ENCODE data around the gene GPS2.
"Not testable (repeated sequence)": the region's sequence is repeated elsewhere in the genome, so short reads cannot be mapped to it uniquely, and the experiment has no call there.

GPS2 gene

DNA sequence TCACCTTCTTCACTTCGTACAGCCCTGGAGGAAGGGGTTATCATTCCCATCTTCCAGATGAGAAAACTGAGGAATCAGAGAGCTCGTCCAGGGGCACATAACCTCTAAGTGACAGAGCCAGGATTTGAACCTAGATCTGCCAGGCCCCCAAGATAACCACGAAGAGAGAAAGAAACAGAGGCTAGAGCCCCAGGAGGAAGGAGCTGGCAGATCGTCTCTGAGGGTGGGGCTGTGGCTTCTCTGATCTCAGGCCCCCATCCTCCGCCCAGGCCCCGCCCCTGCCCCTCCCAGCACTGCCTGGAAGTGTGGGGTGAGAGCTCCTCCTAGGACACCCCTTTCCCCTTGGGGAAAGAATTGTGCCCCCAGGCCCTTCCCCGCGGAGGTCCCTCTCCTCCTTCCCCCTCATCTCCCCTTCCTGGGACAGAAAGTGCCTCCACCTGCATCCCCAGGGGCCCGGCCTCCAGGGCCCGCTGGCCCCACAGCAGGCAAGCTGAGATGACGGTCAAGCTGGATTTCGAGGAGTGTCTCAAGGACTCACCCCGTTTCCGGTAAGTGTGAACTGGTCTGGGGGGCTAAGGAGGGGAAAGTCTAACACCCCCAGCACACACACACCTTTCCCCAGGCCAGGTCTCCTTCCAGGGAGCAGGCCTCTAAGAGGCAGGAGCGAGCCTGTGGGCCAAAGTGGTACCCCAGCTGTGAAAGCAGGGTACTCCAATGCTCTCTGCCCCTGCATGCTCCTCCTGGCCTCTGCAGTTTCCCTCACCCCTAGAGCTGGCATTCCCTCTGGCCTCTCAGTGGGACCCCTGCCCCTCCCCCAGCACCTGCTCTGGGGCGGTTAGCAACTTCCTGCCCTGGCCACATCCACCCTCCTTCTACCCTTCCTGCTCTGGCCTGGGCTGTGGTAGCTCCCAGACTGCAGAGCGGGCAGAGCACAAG is 21.3 kb upstream of the GPS2 start, which contains the start of gene ACAP1:
Gene ACAP1, plus strand, starts transcription at position 290 of the 936 bp plus-strand sequence. Its CDS starts 206 bp downstream, at position 496.
- DNase-seq: no peak

DNA sequence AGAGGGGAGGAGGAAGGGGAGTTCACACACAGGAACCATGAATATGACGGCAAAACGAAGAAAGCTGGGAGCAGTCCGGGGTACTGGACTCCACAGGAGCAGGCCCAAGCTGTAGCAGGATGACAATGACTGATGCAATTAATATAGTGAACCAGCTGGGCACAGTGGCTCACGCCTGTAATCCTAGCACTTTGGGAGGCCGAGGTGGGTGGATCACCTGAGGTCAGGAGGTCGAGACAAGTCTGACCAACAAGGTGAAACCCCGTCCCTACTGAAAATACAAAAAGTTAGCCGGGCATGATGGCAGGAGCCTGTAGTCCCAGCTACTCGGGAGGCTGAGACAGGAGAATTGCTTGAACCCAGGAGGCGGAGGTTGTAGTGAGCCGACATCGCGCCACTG is 20.6 kb upstream of the GPS2 start:
- DNase-seq: not testable (repeated sequence)

GRCh38 chr17:7334938-7335538 is 19.9 kb upstream of the GPS2 start:
- DNase-seq: no peak

DNA sequence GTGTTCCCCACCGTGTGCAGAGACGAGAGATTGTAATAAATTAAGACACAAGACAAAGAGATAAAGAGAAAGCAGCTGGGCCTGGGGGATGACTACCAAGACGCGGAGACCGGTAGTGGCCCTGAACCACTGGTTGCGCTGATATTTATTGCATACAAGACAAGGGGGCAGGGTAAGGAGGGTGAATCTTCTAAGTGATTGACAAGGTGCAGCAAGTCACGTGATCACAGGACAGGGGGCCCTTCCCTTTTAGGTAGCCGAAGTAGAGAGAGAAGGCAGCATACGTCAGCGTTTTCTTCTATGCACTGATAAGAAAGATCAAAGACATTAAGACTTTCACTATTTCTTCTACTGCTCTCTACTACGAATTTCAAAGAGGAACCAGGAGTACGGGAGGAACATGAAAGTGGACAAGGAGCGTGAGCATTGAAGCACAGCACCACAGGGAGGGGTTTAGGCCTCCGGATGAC is 17.5 kb upstream of the GPS2 start:
- DNase-seq: not testable (repeated sequence)

GRCh38 chr17:7332111-7332510 is 17.0 kb upstream of the GPS2 start:
- no peak for DNase-seq

- no peak for DNase-seq
These were observed 15.5 kb upstream of the GPS2 start for GRCh38 chr17:7330638-7331015.

DNA sequence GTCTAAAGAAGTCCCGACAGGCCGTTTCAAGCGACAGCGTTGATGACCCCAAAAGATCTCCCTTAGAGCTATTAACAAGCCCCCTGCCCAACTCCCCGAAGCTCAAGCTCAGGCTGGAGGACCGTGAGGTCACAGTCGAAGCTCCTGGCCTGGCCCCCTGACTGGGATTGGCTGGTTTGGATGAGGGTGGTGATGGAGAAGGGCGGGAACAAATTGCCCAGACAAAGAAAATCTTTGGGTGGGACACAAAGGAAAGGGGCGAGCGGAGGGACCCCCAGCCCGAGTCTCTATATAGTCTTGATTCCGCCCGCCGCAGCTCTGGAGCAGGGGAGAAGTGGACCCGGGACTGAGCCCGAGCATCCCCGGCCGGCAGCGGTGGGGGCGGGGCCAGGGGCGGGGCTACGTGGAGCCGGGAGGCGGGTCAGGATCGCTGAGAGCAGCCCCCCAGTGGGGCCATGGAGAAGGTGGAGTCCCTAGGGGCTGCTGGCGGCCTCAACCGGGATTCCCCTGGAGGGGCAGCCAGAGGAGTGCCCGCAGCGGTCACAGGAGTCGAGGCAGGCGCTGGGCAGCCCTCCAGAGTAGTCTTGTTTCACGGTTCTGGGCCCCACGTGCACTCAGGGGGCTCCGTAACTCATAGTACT is 15.0 kb upstream of the GPS2 start:
- DNase-seq: peak; percentile 82

DNA sequence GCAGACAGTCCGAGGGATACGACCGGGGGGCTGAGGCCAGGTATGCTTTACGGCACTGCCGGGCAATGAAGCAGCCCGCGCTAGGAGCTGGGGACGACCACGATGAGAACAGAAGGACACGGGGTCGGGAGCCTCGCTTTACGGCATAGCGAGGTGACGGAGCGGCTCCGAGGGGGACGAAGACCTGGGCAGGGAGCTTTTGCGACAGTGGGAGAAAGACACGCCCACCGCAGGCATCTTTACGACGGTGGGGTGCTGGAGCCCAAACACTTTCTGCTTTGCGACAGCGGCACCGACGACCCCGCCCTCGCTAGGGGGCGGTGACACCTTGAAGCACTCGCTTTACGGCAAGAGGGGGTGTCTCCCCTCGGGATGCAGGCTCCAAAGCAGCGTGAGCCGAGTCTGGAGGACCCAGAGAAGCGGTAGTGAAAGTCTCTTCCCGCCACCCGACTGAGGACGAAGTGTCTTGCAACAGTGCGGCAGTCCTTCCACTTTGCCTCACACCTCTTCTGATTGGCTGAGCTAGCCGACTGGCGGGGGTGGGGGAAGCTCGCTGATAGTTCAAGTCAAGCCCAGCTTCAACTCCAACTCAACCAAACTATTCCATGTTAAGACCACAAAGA is 14.3 kb upstream of the GPS2 start:
- DNase-seq: peak; percentile 97

DNA sequence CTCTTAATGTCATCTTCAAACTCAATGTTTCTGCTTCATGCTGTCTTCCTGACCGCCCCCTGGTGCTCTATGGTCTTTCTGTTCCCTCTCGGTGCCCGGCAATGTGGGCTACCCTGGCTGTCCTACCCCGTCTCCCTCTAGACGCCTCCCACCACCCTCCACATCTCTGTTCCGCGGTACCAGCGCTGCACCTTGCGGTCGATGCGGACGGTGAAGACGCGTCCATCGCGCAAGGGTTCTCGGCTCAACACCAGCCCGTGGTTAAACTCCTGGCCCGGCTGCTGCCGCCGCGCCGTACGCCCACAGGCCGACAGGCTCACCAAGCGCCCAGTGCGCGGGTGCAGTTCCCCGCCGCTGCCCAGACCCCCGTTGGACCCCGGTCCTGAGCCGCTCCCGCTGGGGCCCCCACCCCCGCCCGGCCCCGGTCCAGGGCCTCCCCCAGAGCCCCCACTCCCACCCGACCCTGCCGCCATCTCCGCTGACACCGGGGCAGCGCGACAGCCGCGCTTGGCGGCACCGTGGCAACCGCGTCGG is 13.7 kb upstream of the GPS2 start, which contains the start of gene NEURL4:
Gene NEURL4, minus strand, starts transcription at position 496 of the 534 bp plus-strand sequence. Its CDS starts 23 bp downstream, at position 473.
- no peak for DNase-seq

DNA sequence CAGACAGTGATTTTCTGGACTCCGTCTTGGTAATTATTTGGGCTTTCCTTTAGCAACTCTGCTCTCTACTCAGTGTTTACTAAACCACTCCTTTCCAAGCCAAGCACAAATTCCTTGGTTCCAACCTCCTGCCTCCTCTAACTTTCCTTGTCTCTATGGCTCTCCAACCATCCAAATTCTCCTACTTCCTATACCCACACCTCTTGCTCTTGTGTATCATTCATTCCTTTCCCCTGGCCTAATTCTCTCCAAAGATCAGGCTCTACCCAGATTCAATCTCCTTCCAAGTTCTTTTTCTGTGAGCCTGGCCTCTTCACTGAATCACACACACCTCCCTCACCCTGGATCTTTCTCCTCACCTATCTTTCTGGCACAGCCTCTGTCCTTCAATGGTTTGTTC is 12.8 kb upstream of the GPS2 start:
- DNase-seq: no peak

DNA sequence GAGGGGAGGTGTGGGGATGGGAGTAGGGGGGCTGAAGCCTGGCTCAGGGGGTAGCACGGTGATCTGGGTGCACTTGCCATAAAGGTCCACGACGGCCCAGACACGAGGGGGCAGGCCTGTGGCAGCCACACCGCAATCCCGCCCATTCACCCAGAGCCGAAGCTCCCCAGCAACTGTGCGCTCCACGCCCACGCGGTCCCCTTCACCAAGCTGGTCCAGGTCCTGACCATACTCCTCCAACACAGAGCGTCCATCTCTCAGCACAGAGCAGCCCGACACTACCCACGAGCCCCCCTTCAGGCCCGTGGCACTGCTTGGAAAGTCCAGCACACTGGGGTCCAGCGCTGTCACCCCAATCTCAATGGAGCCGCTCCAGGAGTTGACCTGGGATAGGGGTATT is 12.3 kb upstream of the GPS2 start:
- no peak for DNase-seq

DNA sequence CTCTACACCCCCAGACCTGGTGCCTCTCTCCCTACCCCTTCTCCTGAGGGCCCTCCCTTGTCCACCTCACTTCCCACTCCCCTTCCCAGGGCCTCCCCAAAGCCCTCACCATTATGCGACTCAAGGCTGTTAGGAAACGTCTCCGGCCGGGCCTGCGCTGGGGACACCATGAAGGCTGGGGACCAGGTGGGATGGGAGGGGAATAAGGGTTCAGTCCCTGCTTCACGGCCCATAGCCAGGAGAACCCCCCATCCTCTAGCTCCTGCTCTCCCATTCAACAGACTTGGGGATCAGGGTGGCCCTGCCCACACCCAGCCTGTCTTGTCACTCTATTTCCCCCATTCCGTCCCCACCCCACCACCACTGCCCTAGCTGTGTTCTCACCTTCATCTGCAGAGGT is 11.9 kb upstream of the GPS2 start:
- DNase-seq: no peak

DNA sequence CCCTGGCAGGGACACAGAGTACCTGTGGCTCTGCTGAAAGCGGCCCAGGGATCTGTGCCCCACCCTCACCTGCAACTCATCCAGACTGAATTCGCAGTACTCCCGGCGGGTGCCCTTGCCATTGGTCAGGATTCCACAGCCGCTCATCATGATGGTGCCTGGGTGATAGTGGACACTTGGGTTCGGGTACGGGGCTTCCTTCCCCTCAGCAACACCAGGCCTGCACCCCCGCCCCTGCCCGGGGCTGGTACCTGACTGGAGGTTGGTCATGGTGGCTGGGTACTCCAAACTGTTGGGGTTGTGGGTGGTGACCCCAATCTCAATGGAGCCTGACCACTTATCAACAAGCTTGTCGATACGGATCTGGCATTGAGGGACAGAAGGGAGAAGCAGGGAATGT is 11.0 kb upstream of the GPS2 start:
- no peak for DNase-seq

GRCh38 chr17:7325031-7325528 is 9.9 kb upstream of the GPS2 start:
- DNase-seq: no peak

DNA sequence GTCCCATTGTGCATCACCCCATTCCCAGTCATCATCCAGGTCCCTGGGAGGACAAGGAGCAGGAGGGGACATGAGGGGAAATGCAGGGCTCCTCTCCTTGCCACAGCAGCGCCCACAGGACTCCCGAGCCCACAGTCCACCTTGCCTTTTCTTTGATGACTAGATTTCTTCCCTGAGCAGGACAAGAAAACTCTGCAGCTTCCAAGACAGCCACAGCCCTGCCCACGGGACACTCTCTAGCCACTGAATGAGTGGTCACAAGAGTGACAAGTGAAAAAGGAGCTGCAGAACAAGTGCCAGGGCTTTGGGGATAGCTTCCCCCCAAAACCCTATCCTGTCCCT is 9.2 kb upstream of the GPS2 start:
- no peak for DNase-seq

GRCh38 chr17:7323731-7324437 is 8.7 kb upstream of the GPS2 start:
- no peak for DNase-seq

DNA sequence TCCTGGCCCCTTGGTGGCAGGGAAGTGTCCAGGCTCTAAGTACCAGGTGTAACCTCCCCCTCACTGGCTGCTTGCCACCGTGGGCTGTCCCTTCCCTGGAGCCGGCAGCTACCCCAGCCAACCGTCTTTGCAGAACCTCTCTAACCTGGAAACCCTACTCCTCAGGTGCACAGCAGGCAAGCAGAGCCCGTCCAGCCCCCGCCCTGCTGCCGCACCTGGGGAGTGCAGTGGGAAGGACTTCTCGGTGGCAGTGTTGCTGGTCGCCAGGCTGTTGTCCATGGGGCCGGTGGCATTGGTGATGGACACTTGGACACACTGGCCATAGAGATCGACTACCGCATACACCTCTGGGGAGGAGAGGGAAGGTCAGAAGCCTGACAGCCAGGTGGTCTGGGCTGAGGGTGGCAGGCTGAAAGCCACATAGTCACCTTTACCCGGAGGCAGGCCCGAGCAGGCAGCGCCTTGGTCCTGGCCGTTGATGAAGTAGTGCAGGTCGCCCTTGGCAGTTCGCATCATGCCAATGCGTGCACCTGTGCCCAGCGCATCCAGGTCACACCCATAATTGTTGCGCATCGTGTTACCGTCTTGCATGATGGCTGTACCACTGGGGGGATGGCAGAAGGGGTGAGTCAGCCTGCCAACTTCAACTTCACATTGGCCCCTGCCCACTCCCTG is 7.5 kb upstream of the GPS2 start:
- no peak for DNase-seq

GRCh38 chr17:7321466-7321865 is 6.3 kb upstream of the GPS2 start:
- DNase-seq: no peak

DNA sequence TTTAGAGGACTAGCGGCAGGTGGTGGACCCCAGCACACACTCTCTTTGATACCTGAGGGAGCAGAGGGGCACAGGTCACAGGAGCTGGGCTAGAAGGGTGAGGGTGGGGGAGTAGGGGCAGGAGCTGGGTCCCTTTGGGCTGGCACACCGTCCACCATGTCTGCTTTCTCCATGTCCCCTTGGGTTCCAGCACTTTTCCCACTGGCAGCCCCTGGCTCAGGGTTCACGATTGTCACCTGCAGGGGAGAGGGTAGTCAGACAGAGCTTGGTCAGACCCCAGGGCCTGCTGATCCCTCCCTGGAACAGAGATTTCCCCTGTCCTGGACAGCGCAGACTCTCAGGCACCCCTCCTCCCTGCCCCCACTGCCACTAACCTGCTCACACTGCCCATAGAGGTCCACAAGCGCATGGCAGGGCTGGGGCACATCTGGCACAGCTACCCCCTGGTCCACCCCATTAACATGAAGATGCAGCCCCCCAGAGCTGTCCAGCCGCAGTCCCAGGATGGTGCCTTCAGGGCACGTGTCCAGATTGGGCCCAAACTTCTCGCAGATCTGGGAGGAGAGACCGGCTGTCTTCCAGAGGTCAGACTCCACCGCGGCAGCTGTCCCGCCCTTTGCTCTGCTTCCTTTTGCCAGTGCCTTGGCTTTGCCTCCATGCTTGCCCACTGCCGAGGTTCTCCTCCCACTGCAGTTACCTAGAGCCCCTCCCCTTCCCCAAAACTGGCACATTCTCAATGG is 3.1 kb upstream of the GPS2 start:
- no peak for DNase-seq

GRCh38 chr17:7317161-7317803 is 2.1 kb upstream of the GPS2 start:
- DNase-seq: no peak
